CD14-positive monocyte (primary cell): Measurements from ENCODE around the gene NCCRP1. TPM values are rescaled to one million over a fixed set of nuclear protein-coding genes. Genes with fewer than 3 reads are reported as not detected.

Experiments
- DNase-seq, 3 donors: peaks; one replicate each; pipeline ENCODE4 v3.0.0-alpha.2; 2011 to 2022
- H2AFZ ChIP-seq: 2 replicates; pipeline ENCODE4 v1.6.0; 2012; ENCODE audit warnings: mild to moderate bottlenecking, low read depth, low read length, inconsistent platforms; ENCODE audit not compliant: insufficient read depth, poor library complexity, severe bottlenecking
- H3K27ac ChIP-seq, 2 donors: 1 replicate in 1 of 2; 2 replicates in 1 of 2; pipeline ENCODE4 v1.5.1; 2012 to 2013; ENCODE audit warnings: low read length in 2 of 2, control low read depth in 1 of 2, inconsistent platforms in 1 of 2, low read depth in 1 of 2, mild to moderate bottlenecking in 1 of 2
- H3K27me3 ChIP-seq, 2 donors: one replicate each; pipeline versions ENCODE4 v1.6.0 to v1.6.1; 2011 to 2013; ENCODE audit warnings: low read length in 2 of 2; ENCODE audit not compliant: control insufficient read depth in 2 of 2, insufficient read depth in 2 of 2
- H3K36me3 ChIP-seq, 2 donors: replicated peaks in 1 of 2; 1 replicate in 1 of 2; 2 replicates in 1 of 2; pipeline versions ENCODE4 v1.5.1 to v1.6.1; 2012 to 2013; ENCODE audit warnings: low read length in 2 of 2, control low read depth in 1 of 2, inconsistent platforms in 1 of 2, mild to moderate bottlenecking in 1 of 2; ENCODE audit not compliant: insufficient read depth in 2 of 2, control insufficient read depth in 1 of 2
- H3K4me1 ChIP-seq, 2 donors: 1 replicate in 1 of 2; 2 replicates in 1 of 2; pipeline versions ENCODE4 v1.5.1 to v1.6.1; 2012 to 2013; ENCODE audit warnings: low read length in 2 of 2, control low read depth in 1 of 2, inconsistent platforms in 1 of 2, mild to moderate bottlenecking in 1 of 2, moderate library complexity in 1 of 2; ENCODE audit not compliant: insufficient read depth in 2 of 2, control insufficient read depth in 1 of 2
- H3K4me2 ChIP-seq: replicated peaks from 2 replicates; pipeline ENCODE3; 2012; ENCODE audit warnings: low read length, moderate library complexity, mild to moderate bottlenecking; ENCODE audit not compliant: poor library complexity, severe bottlenecking; ENCODE audit errors: extremely low read depth
- H3K4me3 ChIP-seq, 3 experiments: fragments of 200-600 bp in 1 of 3; sonication (generic) in 1 of 3; replicated peaks in 1 of 3; 1 replicate in 2 of 3; 2 replicates in 1 of 3; pipeline ENCODE4 v1.5.1; 2011 to 2013; ENCODE audit warnings: low read length in 3 of 3, mild to moderate bottlenecking in 3 of 3, control low read depth in 2 of 3, low read depth in 2 of 3, inconsistent platforms in 1 of 3, moderate library complexity in 1 of 3
- H3K79me2 ChIP-seq: 2 replicates; pipeline ENCODE4 v1.6.0; 2012; ENCODE audit warnings: mild to moderate bottlenecking, control low read depth, inconsistent platforms, low read length, moderate library complexity; ENCODE audit not compliant: insufficient read depth
- H3K9ac ChIP-seq: 2 replicates; pipeline ENCODE4 v1.6.0; 2017; ENCODE audit warnings: low read length, mild to moderate bottlenecking; ENCODE audit not compliant: insufficient read depth, poor library complexity, severe bottlenecking
- H3K9me3 ChIP-seq, 2 donors: replicated peaks in 1 of 2; 1 replicate in 1 of 2; 2 replicates in 1 of 2; pipeline versions ENCODE4 v1.5.1 to v1.6.1; 2012 to 2013; ENCODE audit warnings: low read length in 2 of 2, control low read depth in 1 of 2; ENCODE audit not compliant: control insufficient read depth in 1 of 2, insufficient read depth in 1 of 2
- H4K20me1 ChIP-seq: 2 replicates; pipeline ENCODE4 v1.6.0; 2012; ENCODE audit warnings: mild to moderate bottlenecking, low read length, control low read depth, moderate library complexity; ENCODE audit not compliant: insufficient read depth
- H3K27ac Mint-ChIP-seq, 7 donors: one replicate each; pipeline ENCODE4 v1.8.0; 2020; ENCODE audit warnings: mild to moderate bottlenecking in 7 of 7, mixed read lengths in 7 of 7, moderate library complexity in 6 of 7, inconsistent platforms in 2 of 7
- H3K27me3 Mint-ChIP-seq, 3 donors: one replicate each; pipeline ENCODE4 v1.8.0; 2021 to 2022; ENCODE audit warnings: low read depth in 3 of 3, mild to moderate bottlenecking in 3 of 3, mixed read lengths in 3 of 3, moderate library complexity in 3 of 3, inconsistent platforms in 1 of 3
- H3K36me3 Mint-ChIP-seq, 2 donors: one replicate each; pipeline ENCODE4 v1.8.0; 2020; ENCODE audit warnings: mixed read lengths in 2 of 2, inconsistent platforms in 1 of 2, mild to moderate bottlenecking in 1 of 2
- H3K4me1 Mint-ChIP-seq: one replicate; pipeline ENCODE4 v1.8.0; 2020; ENCODE audit warnings: mild to moderate bottlenecking, mixed read lengths
- H3K4me3 Mint-ChIP-seq, 2 donors: one replicate each; pipeline ENCODE4 v1.8.0; 2020; ENCODE audit warnings: mild to moderate bottlenecking in 2 of 2, mixed read lengths in 2 of 2, moderate library complexity in 1 of 2
- H3K9me3 Mint-ChIP-seq, 7 donors: one replicate each; pipeline ENCODE4 v1.8.0; 2020 to 2022; ENCODE audit warnings: mixed read lengths in 7 of 7, mild to moderate bottlenecking in 6 of 7, moderate library complexity in 6 of 7, inconsistent platforms in 2 of 7
- WGBS: methylation state at CpG from one replicate; pipeline ENCODE4 v1.1.5; 2013; ENCODE audit warnings: missing lambda C conversion rate; ENCODE audit not compliant: insufficient coverage; 5-methylcytosine and 5-hydroxymethylcytosine counted together
- intact Hi-C, 2 donors: fragments of 100-400 bp; cut with micrococcal nuclease; formaldehyde crosslinking; loops; one replicate each; pipeline versions ENCODE4 v1.15.0 to v1.15.1; 2023
- polyA plus RNA-seq, 3 donors: library from polyadenylated mRNA; depleted of rRNA in 1 of 3; unstranded in 2 of 3; stranded (reverse) in 1 of 3; fragments of 300-500 nt in 2 of 3; fragments of >200 nt in 1 of 3; fragmentation: Illumina TruSeq in 2 of 3; gene quantifications; 1 replicate in 2 of 3; 2 replicates in 1 of 3; pipeline ENCODE4 v1.2.3, GENCODE V29; 2012 to 2021
- TF ChIP-seq, protein P1 (sequence below): fragments of 200-600 bp; IDR thresholded peaks from one replicate; pipeline ENCODE4 v1.8.0; 2022; ENCODE audit warnings: antibody characterized with exemption, mild to moderate bottlenecking

Gene NCCRP1
- polyA plus RNA-seq, 3 donors = not detected

DNA sequence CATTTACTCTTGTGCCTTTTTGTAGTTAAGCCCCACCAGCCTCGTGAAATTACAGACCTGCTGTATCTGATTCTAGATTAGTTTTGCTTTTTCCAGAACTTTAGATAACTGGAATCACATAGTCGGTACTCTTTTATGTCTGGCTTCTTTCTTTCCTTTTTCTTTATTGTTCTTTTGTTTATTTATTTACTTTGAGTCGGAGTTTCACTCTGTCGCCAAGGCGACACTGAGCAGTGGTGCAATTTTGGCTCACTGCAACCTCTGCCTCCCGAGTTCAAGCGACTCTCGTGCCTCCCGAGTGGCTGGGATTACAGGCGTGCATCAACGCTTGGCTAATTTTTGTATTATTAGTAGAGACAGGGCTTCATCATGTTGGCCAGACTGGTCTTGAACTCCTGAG lies 6.0 kb upstream of the NCCRP1 start:
- TF ChIP-seq, protein P1, sequence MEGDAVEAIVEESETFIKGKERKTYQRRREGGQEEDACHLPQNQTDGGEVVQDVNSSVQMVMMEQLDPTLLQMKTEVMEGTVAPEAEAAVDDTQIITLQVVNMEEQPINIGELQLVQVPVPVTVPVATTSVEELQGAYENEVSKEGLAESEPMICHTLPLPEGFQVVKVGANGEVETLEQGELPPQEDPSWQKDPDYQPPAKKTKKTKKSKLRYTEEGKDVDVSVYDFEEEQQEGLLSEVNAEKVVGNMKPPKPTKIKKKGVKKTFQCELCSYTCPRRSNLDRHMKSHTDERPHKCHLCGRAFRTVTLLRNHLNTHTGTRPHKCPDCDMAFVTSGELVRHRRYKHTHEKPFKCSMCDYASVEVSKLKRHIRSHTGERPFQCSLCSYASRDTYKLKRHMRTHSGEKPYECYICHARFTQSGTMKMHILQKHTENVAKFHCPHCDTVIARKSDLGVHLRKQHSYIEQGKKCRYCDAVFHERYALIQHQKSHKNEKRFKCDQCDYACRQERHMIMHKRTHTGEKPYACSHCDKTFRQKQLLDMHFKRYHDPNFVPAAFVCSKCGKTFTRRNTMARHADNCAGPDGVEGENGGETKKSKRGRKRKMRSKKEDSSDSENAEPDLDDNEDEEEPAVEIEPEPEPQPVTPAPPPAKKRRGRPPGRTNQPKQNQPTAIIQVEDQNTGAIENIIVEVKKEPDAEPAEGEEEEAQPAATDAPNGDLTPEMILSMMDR = no peak
- intact Hi-C loops = no loop called here
- 100% methylated on average over 4 of the region's 11 CpGs for WGBS
- H3K4me1 ChIP-seq = no peaks in the 10 kb centered on the region
- H3K4me3 ChIP-seq = no peak overlapping the region
- no peaks in the 10 kb centered on the region for H3K36me3 ChIP-seq
- Mint-ChIP-seq H3K4me1 (no peaks in the 10 kb centered on the region), H3K36me3 (no peaks in the 10 kb centered on the region), H3K9me3 (peaks cover 0 to 2% (median 0%) of the 10 kb centered on the region in 7 donors), H3K27me3 (peaks cover 9 to 32% (median 16%) of the 10 kb centered on the region in 3 donors), H3K4me3 (no peak overlapping the region), H3K27ac (no peak overlapping the region)
- no peaks in the 10 kb centered on the region for H4K20me1 ChIP-seq
- H3K9ac ChIP-seq = no peak overlapping the region
- no peak for DNase-seq
- H3K27me3 ChIP-seq = peaks cover 0 to 10% of the 10 kb centered on the region in 2 donors
- no peaks in the 10 kb centered on the region for H3K79me2 ChIP-seq
- no peak overlapping the region for H2AFZ ChIP-seq
- no peak overlapping the region for H3K4me2 ChIP-seq
- H3K9me3 ChIP-seq = no peaks in the 10 kb centered on the region
- no peak overlapping the region for H3K27ac ChIP-seq

DNA sequence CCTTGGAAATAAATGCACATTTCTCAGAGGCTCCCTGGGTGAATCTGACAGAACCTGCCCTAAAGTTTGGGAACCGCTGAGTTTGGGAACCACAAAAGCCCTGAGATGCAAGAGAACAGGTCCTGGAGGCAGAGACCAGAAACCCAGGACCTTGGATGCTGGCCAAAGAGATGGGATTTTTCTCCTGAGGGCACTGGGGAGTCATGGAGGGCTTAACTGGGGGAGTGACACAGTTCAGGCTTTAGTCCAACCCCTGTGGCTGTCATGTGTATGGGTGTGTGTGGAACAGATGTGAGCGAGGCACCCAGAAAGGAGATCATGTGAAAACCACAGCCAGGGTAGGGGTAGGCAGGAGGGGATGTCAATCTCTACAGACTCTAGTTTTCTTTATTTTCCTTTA lies 3.9 kb upstream of the NCCRP1 start:
- no peak overlapping the region for H3K4me2 ChIP-seq
- Mint-ChIP-seq H3K27ac (peak overlapping the region in 1 of 7 donors; percentile 1), H3K4me1 (peaks cover 3% of the 10 kb centered on the region), H3K9me3 (peaks cover 0 to 7% (median 2%) of the 10 kb centered on the region in 7 donors), H3K27me3 (peaks cover 27 to 48% (median 30%) of the 10 kb centered on the region in 3 donors), H3K4me3 (no peak overlapping the region), H3K36me3 (peaks cover 0 to 2% of the 10 kb centered on the region in 2 donors)
- no peak overlapping the region for H3K27ac ChIP-seq
- no peaks in the 10 kb centered on the region for H3K4me1 ChIP-seq
- intact Hi-C loops = no loop called here
- no peaks in the 10 kb centered on the region for H3K36me3 ChIP-seq
- TF ChIP-seq, protein P1 = no peak
- H2AFZ ChIP-seq = no peak overlapping the region
- H3K27me3 ChIP-seq = peaks cover 10 to 29% of the 10 kb centered on the region in 2 donors
- no peak for DNase-seq
- H3K9ac ChIP-seq = no peak overlapping the region
- WGBS = 100% methylated on average over 1 of the region's 2 CpGs
- no peaks in the 10 kb centered on the region for H4K20me1 ChIP-seq
- no peaks in the 10 kb centered on the region for H3K79me2 ChIP-seq
- no peak overlapping the region for H3K4me3 ChIP-seq
- peaks cover 0 to 9% of the 10 kb centered on the region in 2 donors for H3K9me3 ChIP-seq
